HEK293 (cell line): ENCODE data around the gene MALRD1.

Experiments used
- CTCF ChIA-PET: fragments of 350-600 bp; formaldehyde crosslinking; extraction: SDS; loops from one replicate; lab custom pipeline; 2021; ENCODE audit warnings: antibody characterized with exemption; lab: Yijun Ruan, JAX
- POLR2A ChIA-PET: fragments of 300-600 bp; formaldehyde crosslinking; extraction: SDS; loops from one replicate; lab custom pipeline; 2020; ENCODE audit warnings: antibody characterized with exemption, inconsistent platforms; lab: Yijun Ruan, JAX
- H3K27ac ChIP-seq: fragments of 200-500 bp; sonication (Bioruptor generic); 2 replicates; pipeline ENCODE4 v1.5.1; 2014; ENCODE audit warnings: low read depth, low read length, control low read depth, inconsistent platforms; ENCODE audit errors: extremely low read depth
- H3K36me3 ChIP-seq, 2 experiments: fragments of 200-500 bp in 1 of 2; sonication (Bioruptor generic) in 1 of 2; 1 replicate in 1 of 2; 2 replicates in 1 of 2; pipeline ENCODE4 v1.5.1; 2014 to 2017; ENCODE audit warnings: inconsistent platforms in 2 of 2, low read length in 2 of 2; ENCODE audit not compliant: control insufficient read depth in 2 of 2, insufficient read depth in 1 of 2
- H3K4me1 ChIP-seq: fragments of 200-500 bp; sonication (Bioruptor generic); 2 replicates; pipeline ENCODE4 v1.5.1; 2014; ENCODE audit warnings: mild to moderate bottlenecking, low read length, inconsistent platforms; ENCODE audit not compliant: control insufficient read depth, insufficient read depth
- H3K4me3 ChIP-seq: 2 replicates; pipeline ENCODE4 v1.5.1; 2011; ENCODE audit warnings: low read depth, mild to moderate bottlenecking, control low read depth, low read length, moderate library complexity
- H3K9me3 ChIP-seq: fragments of 200-500 bp; sonication (Bioruptor generic); 2 replicates; pipeline ENCODE4 v1.5.1; 2014; ENCODE audit warnings: low read depth, low read length, inconsistent platforms; ENCODE audit not compliant: control insufficient read depth, insufficient read depth
- BCL11B ChIP-seq: fragments of 450-650 bp; formaldehyde crosslinking; IDR thresholded peaks from 2 replicates; pipeline ENCODE4 v1.5.1; 2016; ENCODE audit warnings: low read depth, missing biosample characterization, missing genetic modification characterization
- EGR2 ChIP-seq: fragments of 450-650 bp; formaldehyde crosslinking; IDR thresholded peaks from 2 replicates; pipeline ENCODE4 v1.5.1; 2016; ENCODE audit warnings: low read depth, missing biosample characterization, missing genetic modification characterization
- GFI1B ChIP-seq: fragments of 450-650 bp; formaldehyde crosslinking; IDR thresholded peaks from 2 replicates; pipeline ENCODE4 v1.5.1; 2016; ENCODE audit warnings: missing biosample characterization, missing genetic modification characterization
- HIC1 ChIP-seq: fragments of 450-650 bp; formaldehyde crosslinking; IDR thresholded peaks from 2 replicates; pipeline ENCODE4 v1.5.1; 2016; ENCODE audit warnings: missing biosample characterization, missing genetic modification characterization
- KLF10 ChIP-seq: fragments of 450-650 bp; IDR thresholded peaks from 2 replicates; pipeline ENCODE4 v1.5.1; 2018; ENCODE audit warnings: missing biosample characterization, mild to moderate bottlenecking, missing genetic modification characterization
- KLF16 ChIP-seq: fragments of 450-650 bp; formaldehyde crosslinking; IDR thresholded peaks from 2 replicates; pipeline ENCODE4 v1.5.1; 2017; ENCODE audit warnings: missing biosample characterization, missing genetic modification characterization
- KLF7 ChIP-seq: fragments of 450-650 bp; formaldehyde crosslinking; IDR thresholded peaks from 2 replicates; pipeline ENCODE4 v1.5.1; 2016; ENCODE audit warnings: missing biosample characterization, missing genetic modification characterization, borderline replicate concordance
- PBX3 ChIP-seq: sonication (generic); formaldehyde crosslinking; IDR thresholded peaks from 2 replicates; pipeline ENCODE4 v1.8.1; 2022; ENCODE audit warnings: mild to moderate bottlenecking, moderate library complexity, missing genetic modification reagents
- SP7 ChIP-seq: fragments of 450-650 bp; formaldehyde crosslinking; IDR thresholded peaks from 2 replicates; pipeline ENCODE4 v1.5.1; 2016; ENCODE audit warnings: missing biosample characterization, missing genetic modification characterization
- ZBTB6 ChIP-seq: fragments of 450-650 bp; formaldehyde crosslinking; IDR thresholded peaks from 2 replicates; pipeline ENCODE4 v1.5.1; 2017; ENCODE audit warnings: missing biosample characterization, missing genetic modification characterization
- ZNF132 ChIP-seq: fragments of 450-650 bp; formaldehyde crosslinking; IDR thresholded peaks from 2 replicates; pipeline ENCODE4 v1.5.1; 2017; ENCODE audit warnings: missing biosample characterization, missing genetic modification characterization, borderline replicate concordance
- ZNF24 ChIP-seq: fragments of 450-650 bp; formaldehyde crosslinking; IDR thresholded peaks from 2 replicates; pipeline ENCODE4 v1.5.1; 2016; ENCODE audit warnings: missing biosample characterization, missing genetic modification characterization
- ZNF248 ChIP-seq: fragments of 450-650 bp; formaldehyde crosslinking; IDR thresholded peaks from 2 replicates; pipeline ENCODE4 v1.5.1; 2017; ENCODE audit warnings: missing biosample characterization, missing genetic modification characterization
- ZNF274 ChIP-seq, 2 experiments: fragments of 200-500 bp in 1 of 2; fragments of 450-650 bp in 1 of 2; sonication (Bioruptor generic) in 1 of 2; formaldehyde crosslinking in 1 of 2; IDR thresholded peaks; 2 replicates each; pipeline versions ENCODE4 v1.5.1 to v1.6.1; 2014 to 2016; ENCODE audit warnings: borderline replicate concordance in 1 of 2, inconsistent platforms in 1 of 2, low read length in 1 of 2, missing biosample characterization in 1 of 2, missing genetic modification characterization in 1 of 2
- ZNF324 ChIP-seq: fragments of 450-650 bp; formaldehyde crosslinking; IDR thresholded peaks from 2 replicates; pipeline ENCODE4 v1.5.1; 2016; ENCODE audit warnings: missing biosample characterization, missing genetic modification characterization
- ZNF37A ChIP-seq: fragments of 450-650 bp; IDR thresholded peaks from 2 replicates; pipeline ENCODE4 v1.5.1; 2018; ENCODE audit warnings: missing biosample characterization, missing genetic modification characterization
- ZNF391 ChIP-seq: fragments of 450-650 bp; formaldehyde crosslinking; IDR thresholded peaks from 2 replicates; pipeline ENCODE4 v1.5.1; 2016; ENCODE audit warnings: low read depth, missing biosample characterization, missing genetic modification characterization, borderline replicate concordance
- ZNF48 ChIP-seq: fragments of 450-650 bp; formaldehyde crosslinking; IDR thresholded peaks from 2 replicates; pipeline ENCODE4 v1.5.1; 2016; ENCODE audit warnings: missing biosample characterization, missing genetic modification characterization
- ZNF529 ChIP-seq: fragments of 450-650 bp; formaldehyde crosslinking; IDR thresholded peaks from 2 replicates; pipeline ENCODE4 v1.5.1; 2017; ENCODE audit warnings: missing genetic modification characterization, missing biosample characterization; ENCODE audit not compliant: insufficient replicate concordance
- ZNF561 ChIP-seq: fragments of 450-650 bp; IDR thresholded peaks from 2 replicates; pipeline ENCODE4 v1.5.1; 2018; ENCODE audit warnings: missing biosample characterization, missing genetic modification characterization, borderline replicate concordance
- ZNF621 ChIP-seq: fragments of 450-650 bp; formaldehyde crosslinking; IDR thresholded peaks from 2 replicates; pipeline ENCODE4 v1.5.1; 2017; ENCODE audit warnings: missing biosample characterization, missing genetic modification characterization
- ZNF670 ChIP-seq: fragments of 450-650 bp; formaldehyde crosslinking; IDR thresholded peaks from 2 replicates; pipeline ENCODE4 v1.5.1; 2016; ENCODE audit warnings: missing biosample characterization, missing genetic modification characterization, low read depth
- ZNF704 ChIP-seq: fragments of 450-650 bp; formaldehyde crosslinking; IDR thresholded peaks from 2 replicates; pipeline ENCODE4 v1.5.1; 2016; ENCODE audit warnings: missing biosample characterization, missing genetic modification characterization
- ZSCAN16 ChIP-seq: fragments of 450-650 bp; formaldehyde crosslinking; IDR thresholded peaks from 2 replicates; pipeline ENCODE4 v1.5.1; 2016; ENCODE audit warnings: missing biosample characterization, missing genetic modification characterization
- ZSCAN18 ChIP-seq: fragments of 450-650 bp; formaldehyde crosslinking; IDR thresholded peaks from 2 replicates; pipeline ENCODE4 v1.5.1; 2016; ENCODE audit warnings: missing biosample characterization, missing genetic modification characterization
- ZSCAN23 ChIP-seq: fragments of 450-650 bp; formaldehyde crosslinking; IDR thresholded peaks from 2 replicates; pipeline ENCODE4 v1.5.1; 2016; ENCODE audit warnings: missing biosample characterization, missing genetic modification characterization

The MALRD1 gene

GRCh38 chr10:19561181-19561580 lies 512.6 kb downstream of the MALRD1 start (continued):
- no peak for TF ChIP-seq ZNF704 (tag by site-specific recombination)
- TF ChIP-seq PBX3 = no peak
- TF ChIP-seq HIC1 = no peak
- no peak for TF ChIP-seq ZNF132 (tag by site-specific recombination)

- POLR2A ChIA-PET = no interaction called here
- no peak for TF ChIP-seq ZNF248 (tag by site-specific recombination)
- no peak for TF ChIP-seq ZSCAN16
- no peak for TF ChIP-seq ZNF24
- TF ChIP-seq GFI1B = no peak
- TF ChIP-seq ZSCAN23 (tag by site-specific recombination) = no peak
- TF ChIP-seq ZNF48 (tag by site-specific recombination) = no peak
- TF ChIP-seq EGR2 (tag by site-specific recombination) = no peak
- no peak for TF ChIP-seq SP7
- no peak for TF ChIP-seq ZNF529 (tag by site-specific recombination)
- no peak for TF ChIP-seq KLF7 (tag by site-specific recombination)
- TF ChIP-seq ZNF561 (tag by site-specific recombination) = no peak
- TF ChIP-seq ZNF37A (tag by site-specific recombination) = no peak
- TF ChIP-seq ZNF324 (tag by site-specific recombination) = no peak
- H3K4me1 ChIP-seq = no peaks in the 10 kb centered on the region
- no peak overlapping the region for H3K27ac ChIP-seq
- H3K36me3 ChIP-seq = no peaks in the 10 kb centered on the region
- CTCF ChIA-PET = no interaction called here
- no peak overlapping the region for H3K4me3 ChIP-seq
- H3K9me3 ChIP-seq = no peaks in the 10 kb centered on the region
Measured at GRCh38 chr10:19563388-19564141, 515.0 kb downstream of the MALRD1 start.

GRCh38 chr10:19570120-19570519 lies 521.5 kb downstream of the MALRD1 start:
- POLR2A ChIA-PET = no interaction called here
- H3K27ac ChIP-seq = no peak overlapping the region
- no peaks in the 10 kb centered on the region for H3K9me3 ChIP-seq
- no peaks in the 10 kb centered on the region for H3K4me1 ChIP-seq
- CTCF ChIA-PET = no interaction called here
- H3K36me3 ChIP-seq = no peaks in the 10 kb centered on the region
- H3K4me3 ChIP-seq = no peak overlapping the region
- TF ChIP-seq ZNF274 (IDR thresholded peaks at IDR 0.05; ENCODE audit: low read length) (no peak), ZNF274 (tag by site-specific recombination; IDR thresholded peaks at IDR 0.05; ENCODE audit: borderline replicate concordance) (no peak), ZNF670 (tag by site-specific recombination) (no peak), ZBTB6 (tag by site-specific recombination) (no peak), ZNF391 (no peak), ZNF621 (tag by site-specific recombination) (no peak), ZSCAN18 (tag by site-specific recombination) (no peak), BCL11B (tag by site-specific recombination) (no peak), KLF16 (tag by site-specific recombination) (no peak), KLF10 (tag by site-specific recombination) (no peak)
